Endothelial cell of umbilical vein (primary cell): ENCODE data around the gene KLHL41.

Experiments used
- CTCF ChIP-seq, 2 donors: IDR thresholded peaks; 1 replicate in 1 of 2; 2 replicates in 1 of 2; pipeline ENCODE4 v1.5.1; 2011; ENCODE audit warnings: low read length in 2 of 2, mild to moderate bottlenecking in 2 of 2, moderate library complexity in 2 of 2, control low read depth in 1 of 2, inconsistent platforms in 1 of 2, low read depth in 1 of 2; ENCODE audit not compliant: insufficient read depth in 1 of 2; ENCODE audit errors: extremely low read depth in 1 of 2
- EZH2 ChIP-seq: IDR thresholded peaks from 2 replicates; pipeline ENCODE4 v1.6.1; 2012; ENCODE audit warnings: borderline replicate concordance, low read depth, mild to moderate bottlenecking, moderate library complexity, low read length, inconsistent platforms; ENCODE audit not compliant: severe bottlenecking
- MAX ChIP-seq: IDR thresholded peaks from 2 replicates; pipeline ENCODE4 v1.6.1; 2011; ENCODE audit not compliant: insufficient read depth, insufficient read length
- POLR2A ChIP-seq: IDR thresholded peaks from 2 replicates; pipeline ENCODE4 v1.6.1; 2012; ENCODE audit warnings: low read depth, mild to moderate bottlenecking, control low read depth, low read length
- POLR2AphosphoS5 ChIP-seq: IDR thresholded peaks from 2 replicates; pipeline ENCODE4 v1.6.1; 2012; ENCODE audit warnings: low read depth, mild to moderate bottlenecking, control low read depth, low read length, moderate library complexity; ENCODE audit not compliant: insufficient read depth

GRCh38 chr2:169507698-169508097 is 1.8 kb upstream of the KLHL41 start:
- TF ChIP-seq CTCF (IDR thresholded peaks at IDR 0.05; ENCODE audit: extremely low read depth in 1 of 2, insufficient read depth in 1 of 2, low read depth in 1 of 2, low read length in 2 of 2): no peak
- TF ChIP-seq POLR2A: no peak
- no peak for TF ChIP-seq EZH2
- TF ChIP-seq POLR2AphosphoS5: no peak
- no peak for TF ChIP-seq MAX
